T-cell (primary cell): ENCODE results near the gene LRRN4CL. TPM values are rescaled to one million over a fixed set of nuclear protein-coding genes. Genes with fewer than 3 reads are reported as not detected.
"Not testable (repeated sequence)": the region's sequence is repeated elsewhere in the genome, so short reads cannot be mapped to it uniquely, and the experiment has no call there.

Experiments
- ATAC-seq, 4 experiments: fragments of 200-7000 bp in 3 of 4; fragments of 150-1000 bp in 1 of 4; cut with Tn5 transposase; replicated peaks in 1 of 4; 1 replicate in 3 of 4; 2 replicates in 1 of 4; pipeline ENCODE4 v1.10.0; 2021; ENCODE audit warnings: moderate library complexity in 3 of 4, mild to moderate bottlenecking in 2 of 4, moderate number of reproducible peaks in 1 of 4
- CTCF ChIA-PET, 2 donors: fragments of 300-600 bp; sonication (Branson Sonifier 250); formaldehyde crosslinking; loops; one replicate each; lab custom pipeline; 2022; ENCODE audit warnings: antibody characterized with exemption in 2 of 2; lab: Charles Lee
- POLR2A ChIA-PET, 2 donors: fragments of 300-600 bp; sonication (Branson Sonifier 250); formaldehyde crosslinking; loops; one replicate each; lab custom pipeline; 2022; ENCODE audit warnings: antibody characterized with exemption in 2 of 2; lab: Charles Lee
- DNase-seq, 35 experiments: peaks; one replicate each; pipeline versions ENCODE4 v3.0.0 to v3.0.0-alpha.2; 2013 to 2023
- H3K27ac ChIP-seq: one replicate; pipeline ENCODE4 v1.5.1; 2013; ENCODE audit warnings: low read length
- H3K27me3 ChIP-seq, 2 experiments: replicated peaks in 1 of 2; 1 replicate in 1 of 2; 2 replicates in 1 of 2; pipeline versions ENCODE4 v1.6.1 to v1.7.0; 2013; ENCODE audit warnings: low read length in 1 of 2, mixed read lengths in 1 of 2; ENCODE audit not compliant: control insufficient read depth in 2 of 2, insufficient read depth in 2 of 2; ENCODE audit errors: extremely low read depth in 1 of 2
- H3K36me3 ChIP-seq, 2 donors: 1 replicate in 1 of 2; 2 replicates in 1 of 2; pipeline versions ENCODE4 v1.6.1 to v1.7.0; 2013; ENCODE audit warnings: low read length in 1 of 2; ENCODE audit not compliant: control insufficient read depth in 2 of 2, insufficient read depth in 1 of 2; ENCODE audit errors: extremely low read depth in 1 of 2
- H3K4me1 ChIP-seq, 2 experiments: 1 replicate in 1 of 2; 2 replicates in 1 of 2; pipeline versions ENCODE4 v1.6.1 to v1.7.0; 2013; ENCODE audit warnings: low read length in 2 of 2, mixed read lengths in 1 of 2; ENCODE audit not compliant: insufficient read depth in 2 of 2, control insufficient read depth in 1 of 2; ENCODE audit errors: extremely low read depth in 1 of 2
- H3K4me3 ChIP-seq, 2 donors: 1 replicate in 1 of 2; 2 replicates in 1 of 2; pipeline versions ENCODE4 v1.5.1 to v1.7.0; 2013; ENCODE audit warnings: mild to moderate bottlenecking in 2 of 2, low read length in 1 of 2, moderate library complexity in 1 of 2; ENCODE audit not compliant: control insufficient read depth in 1 of 2; ENCODE audit errors: extremely low read depth in 1 of 2
- H3K9me3 ChIP-seq: 2 replicates; pipeline ENCODE4 v1.7.0; 2013
- H3K27ac Mint-ChIP-seq, 2 donors: one replicate each; pipeline ENCODE4 v1.8.0; 2020 to 2021; ENCODE audit warnings: mild to moderate bottlenecking in 2 of 2, mixed read lengths in 2 of 2
- H3K27me3 Mint-ChIP-seq, 2 donors: one replicate each; pipeline ENCODE4 v1.8.0; 2021 to 2022; ENCODE audit warnings: mixed read lengths in 2 of 2
- H3K36me3 Mint-ChIP-seq: one replicate; pipeline ENCODE4 v1.8.0; 2021; ENCODE audit warnings: mixed read lengths
- H3K4me1 Mint-ChIP-seq, 3 donors: one replicate each; pipeline ENCODE4 v1.8.0; 2020 to 2022; ENCODE audit warnings: mixed read lengths in 3 of 3, mild to moderate bottlenecking in 1 of 3
- H3K4me3 Mint-ChIP-seq, 3 donors: one replicate each; pipeline ENCODE4 v1.8.0; 2020 to 2022; ENCODE audit warnings: mild to moderate bottlenecking in 3 of 3, mixed read lengths in 3 of 3, moderate library complexity in 3 of 3
- H3K9me3 Mint-ChIP-seq, 3 donors: one replicate each; pipeline ENCODE4 v1.8.0; 2020 to 2022; ENCODE audit warnings: mixed read lengths in 3 of 3
- WGBS: methylation state at CpG from one replicate; pipeline ENCODE4 v1.1.5; 2013; ENCODE audit warnings: missing lambda C conversion rate; ENCODE audit not compliant: insufficient coverage; 5-methylcytosine and 5-hydroxymethylcytosine counted together
- total RNA-seq, 35 experiments: library from RNA in 6 of 35; stranded (reverse) in 6 of 35; fragments of 120-200 nt in 1 of 35; gene quantifications; one replicate each; pipeline versions ENCODE4 v1.2.1 to v1.2.4 and lab custom pipeline; 2013 to 2026

Gene LRRN4CL
- total RNA-seq, 5 donors from 2014 or later (not counting 1 experiment from before 2014, with no cell fraction given), result 0.14 to 0.29 (median 0.19) TPM; not detected in 1

- H3K36me3 Mint-ChIP-seq, result no peaks in the 10 kb centered on the region
- no peak overlapping the region for H3K27ac Mint-ChIP-seq
- DNase-seq, result no peak
Measured at GRCh38 chr11:62656796-62657429, 32.4 kb downstream of the LRRN4CL start.

GRCh38 chr11:62654297-62654696, 35.0 kb downstream of the LRRN4CL start:
- Histone ChIP-seq H3K4me3 (no peak overlapping the region), H3K27me3 (no peaks in the 10 kb centered on the region), H3K9me3 (no peaks in the 10 kb centered on the region), H3K4me1 (peaks cover 7 to 31% of the 10 kb centered on the region in 2 experiments), H3K36me3 (peaks cover 6 to 12% of the 10 kb centered on the region in 2 donors), H3K27ac (no peak overlapping the region)
- Mint-ChIP-seq H3K36me3 (peaks cover 4% of the 10 kb centered on the region), H3K4me3 (peak overlapping the region; percentile 25 to 52 (median 45)), H3K4me1 (peaks cover 17 to 28% (median 19%) of the 10 kb centered on the region in 3 donors), H3K9me3 (no peaks in the 10 kb centered on the region), H3K27ac (peak overlapping the region; percentile 39 to 52), H3K27me3 (no peaks in the 10 kb centered on the region)
- ChIA-PET POLR2A (interaction anchor here (0.5 to 1.9 kb wide), 5 partner anchors 10 to 46 kb away, joined by 3 to 18 read pairs (median 8); partner anchors contain the start of genes C11orf98 (in 2 of the 2), CSKMT (in 2 of the 2) and LBHD1 (in 1 of the 2)), CTCF (interaction anchor here in 1 of 2 donors (0.9 kb wide), 1 partner anchor 11 kb away, joined by 4 read pairs; the partner anchor contains the start of genes C11orf98 and CSKMT)
- ATAC-seq (no peak), DNase-seq (no peak)
- 100% methylated on average over 1 of the region's 11 CpGs for WGBS

More at GRCh38 chr11:62656796-62657429, 32.4 kb downstream of the LRRN4CL start:
- WGBS, result 100% methylated on average over 2 of the region's 5 CpGs
- peaks cover 0 to 4% of the 10 kb centered on the region in 2 donors for H3K36me3 ChIP-seq
- H3K4me3 Mint-ChIP-seq, result no peak overlapping the region
- no peaks in the 10 kb centered on the region for H3K9me3 ChIP-seq
- no peak overlapping the region for H3K27ac ChIP-seq
- peaks cover 2 to 22% of the 10 kb centered on the region in 2 experiments for H3K4me1 ChIP-seq
- no peaks in the 10 kb centered on the region for H3K27me3 Mint-ChIP-seq
- no peak for ATAC-seq
- ChIA-PET POLR2A (interaction anchor here in 1 of 2 donors (0.5 kb wide), 1 partner anchor 120 kb away, joined by 6 read pairs; no protein-coding TSS in a partner anchor), CTCF (no interaction called here)
- H3K9me3 Mint-ChIP-seq, result no peaks in the 10 kb centered on the region
- H3K27me3 ChIP-seq, result no peaks in the 10 kb centered on the region
- H3K4me1 Mint-ChIP-seq, result peaks cover 10 to 17% (median 15%) of the 10 kb centered on the region in 3 donors
- H3K4me3 ChIP-seq, result no peak overlapping the region

- DNase-seq (peak in 9 of 35 experiments; percentile 16 to 72 (median 40)), ATAC-seq (peak; percentile 5 to 11 (median 8))
- peaks cover 7 to 42% of the 10 kb centered on the region in 2 experiments for H3K4me1 ChIP-seq
- peak overlapping the region; percentile 87 to 97 (median 88) for H3K4me3 Mint-ChIP-seq
- peaks cover 19 to 28% (median 19%) of the 10 kb centered on the region in 3 donors for H3K4me1 Mint-ChIP-seq
- no peaks in the 10 kb centered on the region for H3K9me3 Mint-ChIP-seq
- peak overlapping the region; percentile 69 to 95 for H3K4me3 ChIP-seq
- H3K27ac Mint-ChIP-seq, result peak overlapping the region; percentile 85 to 90
- H3K36me3 Mint-ChIP-seq, result peaks cover 4% of the 10 kb centered on the region
- ChIA-PET POLR2A (interaction anchor here (0.6 to 1.4 kb wide), 5 partner anchors 9 to 61 kb away, joined by 3 to 28 read pairs (median 4); partner anchors contain the start of genes C11orf98 (in 2 of the 2), CSKMT (in 2 of the 2) and TUT1 (in 1 of the 2)), CTCF (interaction anchor here in 1 of 2 donors (0.5 to 1.0 kb wide), 4 partner anchors 13 to 272 kb away, joined by 3 to 6 read pairs (median 4); partner anchors contain the start of genes C11orf98 and CSKMT)
- no peaks in the 10 kb centered on the region for H3K27me3 ChIP-seq
- 0% methylated on average over 7 of the region's 16 CpGs for WGBS
- no peaks in the 10 kb centered on the region for H3K27me3 Mint-ChIP-seq
- H3K9me3 ChIP-seq, result no peaks in the 10 kb centered on the region
- H3K27ac ChIP-seq, result peak overlapping the region; percentile 63
- peaks cover 9 to 25% of the 10 kb centered on the region in 2 donors for H3K36me3 ChIP-seq
Measured at GRCh38 chr11:62652161-62653006, 36.9 kb downstream of the LRRN4CL start.

- H3K4me3 Mint-ChIP-seq, H3K9me3 ChIP-seq, H3K27ac ChIP-seq, H3K4me3 ChIP-seq, ATAC-seq, CTCF ChIA-PET, DNase-seq, H3K27me3 Mint-ChIP-seq, H3K27me3 ChIP-seq, H3K36me3 Mint-ChIP-seq, H3K9me3 Mint-ChIP-seq: not testable (repeated sequence)
- 98% methylated on average over 7 of the region's 12 CpGs for WGBS
- Mint-ChIP-seq H3K4me1 (peaks cover 32 to 39% (median 35%) of the 10 kb centered on the region in 3 donors), H3K27ac (peak overlapping the region in 1 of 2 donors; percentile 34)
- Histone ChIP-seq H3K36me3 (peaks cover 9 to 26% of the 10 kb centered on the region in 2 donors), H3K4me1 (peaks cover 13 to 58% of the 10 kb centered on the region in 2 experiments)
- POLR2A ChIA-PET, result interaction anchor here (0.6 kb wide), 2 partner anchors 16 to 682 kb away, joined by 4 read pairs; no protein-coding TSS in a partner anchor
Measured at GRCh38 chr11:62650283-62650682, 39.0 kb downstream of the LRRN4CL start.

GRCh38 chr11:62649486-62649885, 39.8 kb downstream of the LRRN4CL start:
- DNase-seq, result no peak
- Histone ChIP-seq H3K9me3 (no peaks in the 10 kb centered on the region), H3K4me3 (no peak overlapping the region), H3K36me3 (peaks cover 9 to 27% of the 10 kb centered on the region in 2 donors), H3K27me3 (no peaks in the 10 kb centered on the region), H3K27ac (no peak overlapping the region), H3K4me1 (peaks cover 16 to 65% of the 10 kb centered on the region in 2 experiments)
- no peaks in the 10 kb centered on the region for H3K27me3 Mint-ChIP-seq
- peaks cover 38 to 45% (median 42%) of the 10 kb centered on the region in 3 donors for H3K4me1 Mint-ChIP-seq
- ATAC-seq, result no peak
- no peaks in the 10 kb centered on the region for H3K9me3 Mint-ChIP-seq
- H3K27ac Mint-ChIP-seq, result no peak overlapping the region
- ChIA-PET POLR2A (interaction anchor here (0.6 to 1.1 kb wide), 3 partner anchors 11 to 19 kb away, joined by 3 to 6 read pairs (median 4); partner anchors contain the start of genes C11orf98 (in 1 of the 2) and CSKMT (in 1 of the 2)), CTCF (no interaction called here)
- no peak overlapping the region for H3K4me3 Mint-ChIP-seq
- H3K36me3 Mint-ChIP-seq, result peaks cover 4% of the 10 kb centered on the region
- WGBS, result 98% methylated on average over 8 of the region's 11 CpGs
